Coronary artery (tissue), 2 donors: Measurements from ENCODE around the gene LAMA5.

ENCODE experiments used
- DNase-seq: peaks from one replicate; pipeline ENCODE4 v3.0.0-alpha.2; 2017; ENCODE audit warnings: low spot score
- H3K27ac ChIP-seq, 2 donors: fragments of 200-600 bp; sonication (generic); one replicate each; pipeline ENCODE4 v1.5.1; 2016 to 2019
- H3K4me3 ChIP-seq: fragments of 200-600 bp; sonication (generic); 2 replicates; pipeline ENCODE4 v1.5.1; 2016; ENCODE audit warnings: mild to moderate bottlenecking, moderate library complexity
- TF ChIP-seq, protein P1 (sequence below): fragments of 200-600 bp; sonication (generic); IDR thresholded peaks from one replicate; pipeline ENCODE4 v1.5.1; 2019; ENCODE audit warnings: antibody characterized with exemption

Gene LAMA5

DNA sequence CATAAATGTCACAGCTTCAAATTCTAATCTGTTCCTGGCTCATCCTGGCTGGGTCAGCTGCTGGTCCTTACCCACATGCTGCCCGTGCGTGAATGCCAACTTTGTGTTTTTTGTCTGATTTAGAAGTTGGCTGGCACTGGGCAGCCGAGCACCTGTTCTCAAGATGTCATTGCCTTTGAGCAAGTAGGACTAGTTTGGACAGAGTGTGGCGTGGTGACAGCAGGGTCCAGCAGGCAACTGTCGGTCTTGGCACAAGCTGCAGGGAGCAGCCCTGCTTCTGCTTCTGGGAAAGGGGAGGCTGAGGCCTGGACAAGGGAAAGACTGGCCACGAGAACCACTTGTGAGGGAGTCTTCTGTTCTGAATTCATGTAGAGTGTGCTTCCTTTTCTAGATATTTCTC is 90.7 kb downstream of the LAMA5 start:
- H3K27ac ChIP-seq = no peak overlapping the region
- DNase-seq = no peak
- H3K4me3 ChIP-seq = no peak overlapping the region
- TF ChIP-seq, protein P1, sequence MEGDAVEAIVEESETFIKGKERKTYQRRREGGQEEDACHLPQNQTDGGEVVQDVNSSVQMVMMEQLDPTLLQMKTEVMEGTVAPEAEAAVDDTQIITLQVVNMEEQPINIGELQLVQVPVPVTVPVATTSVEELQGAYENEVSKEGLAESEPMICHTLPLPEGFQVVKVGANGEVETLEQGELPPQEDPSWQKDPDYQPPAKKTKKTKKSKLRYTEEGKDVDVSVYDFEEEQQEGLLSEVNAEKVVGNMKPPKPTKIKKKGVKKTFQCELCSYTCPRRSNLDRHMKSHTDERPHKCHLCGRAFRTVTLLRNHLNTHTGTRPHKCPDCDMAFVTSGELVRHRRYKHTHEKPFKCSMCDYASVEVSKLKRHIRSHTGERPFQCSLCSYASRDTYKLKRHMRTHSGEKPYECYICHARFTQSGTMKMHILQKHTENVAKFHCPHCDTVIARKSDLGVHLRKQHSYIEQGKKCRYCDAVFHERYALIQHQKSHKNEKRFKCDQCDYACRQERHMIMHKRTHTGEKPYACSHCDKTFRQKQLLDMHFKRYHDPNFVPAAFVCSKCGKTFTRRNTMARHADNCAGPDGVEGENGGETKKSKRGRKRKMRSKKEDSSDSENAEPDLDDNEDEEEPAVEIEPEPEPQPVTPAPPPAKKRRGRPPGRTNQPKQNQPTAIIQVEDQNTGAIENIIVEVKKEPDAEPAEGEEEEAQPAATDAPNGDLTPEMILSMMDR = no peak

- no peak overlapping the region for H3K4me3 ChIP-seq
- TF ChIP-seq, protein P1 = no peak
- no peak overlapping the region for H3K27ac ChIP-seq
- no peak for DNase-seq
These were observed 91.9 kb downstream of the LAMA5 start for GRCh38 chr20:62275219-62275618.

GRCh38 chr20:62274332-62274950 is 92.7 kb downstream of the LAMA5 start:
- TF ChIP-seq, protein P1 = no peak
- Histone ChIP-seq H3K4me3 (no peak overlapping the region), H3K27ac (no peak overlapping the region)
- DNase-seq = no peak

GRCh38 chr20:62273416-62273815 is 93.7 kb downstream of the LAMA5 start:
- Histone ChIP-seq H3K27ac (no peak overlapping the region), H3K4me3 (no peak overlapping the region)
- TF ChIP-seq, protein P1 = no peak
- DNase-seq = no peak

DNA sequence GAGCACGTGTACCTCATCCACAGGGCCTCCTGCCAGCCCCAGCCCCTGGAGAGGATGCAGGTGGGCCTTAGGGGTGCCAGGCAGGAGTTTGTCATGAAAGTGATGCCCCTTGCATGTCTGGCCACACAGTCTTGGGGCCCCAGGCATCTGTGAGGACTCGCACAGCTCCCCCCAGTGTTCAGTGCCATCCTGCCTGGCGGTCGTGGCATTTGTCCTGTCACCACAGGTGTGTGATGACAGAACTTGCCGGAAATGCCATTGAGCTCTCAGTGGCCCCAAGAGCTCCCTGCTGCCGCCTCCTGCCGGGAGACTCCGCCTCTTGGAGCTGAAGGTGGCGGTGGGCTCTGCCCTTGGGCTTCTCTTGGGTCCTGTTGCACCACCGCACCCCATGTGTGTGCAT is 94.9 kb downstream of the LAMA5 start:
- Histone ChIP-seq H3K27ac (no peak overlapping the region), H3K4me3 (no peak overlapping the region)
- TF ChIP-seq, protein P1 = no peak
- DNase-seq = no peak

DNA sequence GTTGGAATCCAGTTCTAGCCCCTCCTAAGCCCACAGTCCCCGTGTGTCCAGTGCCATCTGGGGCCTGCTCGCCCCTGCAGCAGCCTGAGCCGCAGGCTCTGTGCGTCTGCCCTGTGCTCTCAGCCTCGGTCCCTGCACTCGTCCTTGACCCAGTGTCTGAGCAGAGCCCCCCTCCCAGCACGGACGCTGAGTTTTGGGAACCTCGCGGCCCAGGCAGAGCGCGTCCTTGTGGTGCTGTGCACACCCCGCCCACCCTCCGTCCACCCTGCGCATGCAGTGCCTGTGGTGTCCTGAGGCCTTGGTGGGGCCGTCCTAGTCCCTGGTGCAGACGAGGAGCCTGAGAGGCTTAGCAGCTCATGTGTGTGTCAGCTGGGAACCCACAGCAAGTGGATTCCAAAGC is 97.2 kb downstream of the LAMA5 start:
- no peak overlapping the region for H3K27ac ChIP-seq
- no peak for DNase-seq
- no peak overlapping the region for H3K4me3 ChIP-seq
- TF ChIP-seq, protein P1 = no peak

- H3K27ac ChIP-seq = no peak overlapping the region
- TF ChIP-seq, protein P1 = no peak
These were observed 97.7 kb downstream of the LAMA5 start for GRCh38 chr20:62269378-62269777.

More at GRCh38 chr20:62269378-62269777, 97.7 kb downstream of the LAMA5 start:
- no peak for DNase-seq
- no peak overlapping the region for H3K4me3 ChIP-seq
